Measurements from ENCODE around the gene MAL. TPM values are rescaled to one million over a fixed set of nuclear protein-coding genes. Genes with fewer than 3 reads are reported as not detected.
A peak's percentile ranks its signal among the peaks of the same experiment; 100 is the strongest.

Gene MAL
- polyA plus RNA-seq, 1 donor, result 0.30 TPM

GRCh38 chr2:95022309-95023221 is 2.9 kb upstream of the MAL start:
- peaks cover 63% of the 10 kb centered on the region for H3K27me3 ChIP-seq (ENCODE audit: control insufficient read depth, insufficient read depth, low read length)
- WGBS (ENCODE audit: insufficient coverage, low lambda C conversion rate), result no CpG with 5 or more reads among the region's 15 CpGs

GRCh38 chr2:95023222-95023597 is 2.3 kb upstream of the MAL start:
- DNase-seq, result no peak
- Histone ChIP-seq H3K4me3 (ENCODE audit: low read length) (no peak overlapping the region), H3K4me1 (ENCODE audit: control insufficient read depth, insufficient read depth, low read length) (peaks cover 9% of the 10 kb centered on the region), H3K36me3 (ENCODE audit: control insufficient read depth, insufficient read depth, low read length) (no peaks in the 10 kb centered on the region), H3K9me3 (ENCODE audit: control insufficient read depth, low read depth, low read length) (peaks cover 4% of the 10 kb centered on the region), H3K27ac (ENCODE audit: low read length) (no peak overlapping the region), H3K27me3 (ENCODE audit: control insufficient read depth, insufficient read depth, low read length) (peaks cover 64% of the 10 kb centered on the region)
- whole genome bisulfite sequencing (ENCODE audit: insufficient coverage, low lambda C conversion rate), result no CpG with 5 or more reads among the region's 2 CpGs

More at GRCh38 chr2:95022309-95023221, 2.9 kb upstream of the MAL start:
- Histone ChIP-seq H3K4me1 (ENCODE audit: control insufficient read depth, insufficient read depth, low read length) (peaks cover 9% of the 10 kb centered on the region), H3K9me3 (ENCODE audit: control insufficient read depth, low read depth, low read length) (peaks cover 4% of the 10 kb centered on the region), H3K27ac (ENCODE audit: low read length) (no peak overlapping the region), H3K36me3 (ENCODE audit: control insufficient read depth, insufficient read depth, low read length) (no peaks in the 10 kb centered on the region), H3K4me3 (ENCODE audit: low read length) (no peak overlapping the region)
- DNase-seq, result peak; percentile 40 to 41

GRCh38 chr2:95024371-95024770 is 1.1 kb upstream of the MAL start:
- Histone ChIP-seq H3K9me3 (ENCODE audit: control insufficient read depth, low read depth, low read length) (peaks cover 4% of the 10 kb centered on the region), H3K27ac (ENCODE audit: low read length) (no peak overlapping the region), H3K4me3 (ENCODE audit: low read length) (no peak overlapping the region), H3K36me3 (ENCODE audit: control insufficient read depth, insufficient read depth, low read length) (no peaks in the 10 kb centered on the region), H3K4me1 (ENCODE audit: control insufficient read depth, insufficient read depth, low read length) (peaks cover 9% of the 10 kb centered on the region), H3K27me3 (ENCODE audit: control insufficient read depth, insufficient read depth, low read length) (peaks cover 73% of the 10 kb centered on the region)
- no peak for DNase-seq
- 80% methylated on average over 1 of the region's 11 CpGs for WGBS (ENCODE audit: insufficient coverage, low lambda C conversion rate)

- Histone ChIP-seq H3K4me3 (ENCODE audit: low read length) (no peak overlapping the region), H3K36me3 (ENCODE audit: control insufficient read depth, insufficient read depth, low read length) (no peaks in the 10 kb centered on the region), H3K27me3 (ENCODE audit: control insufficient read depth, insufficient read depth, low read length) (peaks cover 79% of the 10 kb centered on the region), H3K4me1 (ENCODE audit: control insufficient read depth, insufficient read depth, low read length) (peaks cover 9% of the 10 kb centered on the region), H3K9me3 (ENCODE audit: control insufficient read depth, low read depth, low read length) (peaks cover 4% of the 10 kb centered on the region), H3K27ac (ENCODE audit: low read length) (no peak overlapping the region)
- WGBS (ENCODE audit: insufficient coverage, low lambda C conversion rate), result no CpG with 5 or more reads among the region's 30 CpGs
- no peak for DNase-seq
Observed at GRCh38 chr2:95024960-95025405, 525 bp upstream of the MAL start.

GRCh38 chr2:95026471-95027368 is 1.2 kb downstream of the MAL start:
- Histone ChIP-seq H3K4me3 (ENCODE audit: low read length) (no peak overlapping the region), H3K27me3 (ENCODE audit: control insufficient read depth, insufficient read depth, low read length) (peaks cover 93% of the 10 kb centered on the region), H3K27ac (ENCODE audit: low read length) (no peak overlapping the region), H3K4me1 (ENCODE audit: control insufficient read depth, insufficient read depth, low read length) (peaks cover 9% of the 10 kb centered on the region), H3K9me3 (ENCODE audit: control insufficient read depth, low read depth, low read length) (peaks cover 4% of the 10 kb centered on the region), H3K36me3 (ENCODE audit: control insufficient read depth, insufficient read depth, low read length) (no peaks in the 10 kb centered on the region)
- no CpG with 5 or more reads among the region's 47 CpGs for WGBS (ENCODE audit: insufficient coverage, low lambda C conversion rate)
- DNase-seq, result no peak

- Histone ChIP-seq H3K36me3 (ENCODE audit: control insufficient read depth, insufficient read depth, low read length) (no peaks in the 10 kb centered on the region), H3K9me3 (ENCODE audit: control insufficient read depth, low read depth, low read length) (peaks cover 4% of the 10 kb centered on the region), H3K4me3 (ENCODE audit: low read length) (no peak overlapping the region), H3K27me3 (ENCODE audit: control insufficient read depth, insufficient read depth, low read length) (peaks cover 94% of the 10 kb centered on the region), H3K27ac (ENCODE audit: low read length) (no peak overlapping the region), H3K4me1 (ENCODE audit: control insufficient read depth, insufficient read depth, low read length) (peaks cover 9% of the 10 kb centered on the region)
- no peak for DNase-seq
- WGBS (ENCODE audit: insufficient coverage, low lambda C conversion rate), result no CpG with 5 or more reads among the region's 9 CpGs
Observed at GRCh38 chr2:95027369-95027720, 1.8 kb downstream of the MAL start.

GRCh38 chr2:95029898-95030341 is 4.4 kb downstream of the MAL start:
- H3K36me3 ChIP-seq (ENCODE audit: control insufficient read depth, insufficient read depth, low read length), result no peaks in the 10 kb centered on the region
- no peak overlapping the region for H3K4me3 ChIP-seq (ENCODE audit: low read length)
- H3K27ac ChIP-seq (ENCODE audit: low read length), result no peak overlapping the region
- peaks cover 4% of the 10 kb centered on the region for H3K9me3 ChIP-seq (ENCODE audit: control insufficient read depth, low read depth, low read length)
- WGBS (ENCODE audit: insufficient coverage, low lambda C conversion rate), result 88% methylated on average over 1 of the region's 4 CpGs
- H3K4me1 ChIP-seq (ENCODE audit: control insufficient read depth, insufficient read depth, low read length), result peaks cover 9% of the 10 kb centered on the region
- H3K27me3 ChIP-seq (ENCODE audit: control insufficient read depth, insufficient read depth, low read length), result peaks cover 82% of the 10 kb centered on the region
- no peak for DNase-seq

GRCh38 chr2:95030496-95030895 is 5.0 kb downstream of the MAL start:
- Histone ChIP-seq H3K27ac (ENCODE audit: low read length) (no peak overlapping the region), H3K27me3 (ENCODE audit: control insufficient read depth, insufficient read depth, low read length) (peaks cover 79% of the 10 kb centered on the region), H3K36me3 (ENCODE audit: control insufficient read depth, insufficient read depth, low read length) (no peaks in the 10 kb centered on the region), H3K4me3 (ENCODE audit: low read length) (no peak overlapping the region), H3K4me1 (ENCODE audit: control insufficient read depth, insufficient read depth, low read length) (peaks cover 9% of the 10 kb centered on the region), H3K9me3 (ENCODE audit: control insufficient read depth, low read depth, low read length) (peaks cover 4% of the 10 kb centered on the region)
- WGBS (ENCODE audit: insufficient coverage, low lambda C conversion rate), result no CpG with 5 or more reads among the region's 5 CpGs
- no peak for DNase-seq

- H3K9me3 ChIP-seq (ENCODE audit: control insufficient read depth, low read depth, low read length), result no peaks in the 10 kb centered on the region
- no CpG with 5 or more reads among the region's 7 CpGs for WGBS (ENCODE audit: insufficient coverage, low lambda C conversion rate)
- H3K4me3 ChIP-seq (ENCODE audit: low read length), result no peak overlapping the region
- peaks cover 5% of the 10 kb centered on the region for H3K4me1 ChIP-seq (ENCODE audit: control insufficient read depth, insufficient read depth, low read length)
- H3K27me3 ChIP-seq (ENCODE audit: control insufficient read depth, insufficient read depth, low read length), result peaks cover 72% of the 10 kb centered on the region
- no peaks in the 10 kb centered on the region for H3K36me3 ChIP-seq (ENCODE audit: control insufficient read depth, insufficient read depth, low read length)
- DNase-seq, result no peak
- no peak overlapping the region for H3K27ac ChIP-seq (ENCODE audit: low read length)
Observed at GRCh38 chr2:95031076-95031725, 5.7 kb downstream of the MAL start.

- no peak for DNase-seq
- H3K27ac ChIP-seq (ENCODE audit: low read length), result no peak overlapping the region
- WGBS (ENCODE audit: insufficient coverage, low lambda C conversion rate), result no CpG with 5 or more reads among the region's 1 CpG
- H3K27me3 ChIP-seq (ENCODE audit: control insufficient read depth, insufficient read depth, low read length), result peaks cover 68% of the 10 kb centered on the region
- H3K36me3 ChIP-seq (ENCODE audit: control insufficient read depth, insufficient read depth, low read length), result no peaks in the 10 kb centered on the region
- peaks cover 1% of the 10 kb centered on the region for H3K4me1 ChIP-seq (ENCODE audit: control insufficient read depth, insufficient read depth, low read length)
- H3K9me3 ChIP-seq (ENCODE audit: control insufficient read depth, low read depth, low read length), result no peaks in the 10 kb centered on the region
- no peak overlapping the region for H3K4me3 ChIP-seq (ENCODE audit: low read length)
Observed at GRCh38 chr2:95031726-95032116, 6.2 kb downstream of the MAL start.

Measured in large intestine (tissue), 3 donors.